Stimulated activated CD4-positive, alpha-beta T cell treated with anti-CD3 and anti-CD28 coated beads, Interleukin-4, amount 100 ng/mL, for 4 hours (primary cell): ENCODE measurements around the gene C2CD4C.
"Not testable (repeated sequence)": the region's sequence is repeated elsewhere in the genome, so short reads cannot be mapped to it uniquely, and the experiment has no call there.

ENCODE experiments used
- DNase-seq, 2 experiments: peaks; one replicate each; pipeline ENCODE4 v3.0.0-alpha.2; 2020

Gene C2CD4C

DNA sequence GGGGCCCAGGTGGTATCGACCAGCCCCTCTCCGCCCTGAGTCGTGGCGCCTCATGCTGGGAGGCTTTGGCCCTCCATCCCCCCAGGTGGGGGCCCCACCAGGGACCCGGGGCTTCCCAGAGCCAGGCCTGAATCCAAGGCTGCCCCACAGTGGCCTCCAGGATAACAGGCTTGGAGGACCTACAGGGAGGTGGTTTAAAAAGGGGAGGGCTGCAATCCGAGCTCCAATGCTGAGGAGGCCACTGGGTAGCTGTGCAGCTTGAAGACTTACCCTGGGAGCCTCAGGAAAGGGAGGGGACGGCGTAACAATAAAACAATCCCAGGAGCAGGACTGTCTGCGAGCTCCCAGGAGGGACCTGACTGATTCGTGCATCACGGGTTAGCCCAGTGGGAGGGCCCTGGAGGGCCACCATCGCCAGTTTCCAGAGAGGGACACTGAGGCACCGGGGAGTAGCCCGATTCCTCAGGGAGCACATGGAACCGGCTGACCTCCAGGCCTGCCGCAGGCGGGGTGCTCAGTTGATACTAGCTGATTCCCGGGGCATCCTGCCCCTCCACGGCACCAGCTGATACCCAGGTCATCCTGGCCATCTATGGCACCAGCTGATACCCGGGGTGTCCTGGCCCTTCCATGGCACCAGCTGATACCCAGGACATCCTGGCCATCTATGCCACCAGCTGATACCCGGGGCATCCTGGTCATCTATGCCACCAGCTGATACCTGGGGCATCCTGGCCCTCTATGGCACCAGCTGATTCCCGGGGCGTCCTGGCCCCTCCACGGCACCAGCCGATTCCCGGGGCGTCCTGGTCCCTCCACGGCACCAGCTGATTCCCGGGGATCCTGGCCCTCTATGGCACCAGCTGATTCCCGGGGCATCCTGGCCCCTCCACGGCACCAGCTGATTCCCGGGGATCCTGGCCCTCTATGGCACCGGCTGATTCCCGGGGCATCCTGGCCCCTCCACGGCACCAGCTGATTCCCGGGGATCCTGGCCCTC, 3.7 kb upstream of the C2CD4C start:
- DNase-seq: no peak

DNA sequence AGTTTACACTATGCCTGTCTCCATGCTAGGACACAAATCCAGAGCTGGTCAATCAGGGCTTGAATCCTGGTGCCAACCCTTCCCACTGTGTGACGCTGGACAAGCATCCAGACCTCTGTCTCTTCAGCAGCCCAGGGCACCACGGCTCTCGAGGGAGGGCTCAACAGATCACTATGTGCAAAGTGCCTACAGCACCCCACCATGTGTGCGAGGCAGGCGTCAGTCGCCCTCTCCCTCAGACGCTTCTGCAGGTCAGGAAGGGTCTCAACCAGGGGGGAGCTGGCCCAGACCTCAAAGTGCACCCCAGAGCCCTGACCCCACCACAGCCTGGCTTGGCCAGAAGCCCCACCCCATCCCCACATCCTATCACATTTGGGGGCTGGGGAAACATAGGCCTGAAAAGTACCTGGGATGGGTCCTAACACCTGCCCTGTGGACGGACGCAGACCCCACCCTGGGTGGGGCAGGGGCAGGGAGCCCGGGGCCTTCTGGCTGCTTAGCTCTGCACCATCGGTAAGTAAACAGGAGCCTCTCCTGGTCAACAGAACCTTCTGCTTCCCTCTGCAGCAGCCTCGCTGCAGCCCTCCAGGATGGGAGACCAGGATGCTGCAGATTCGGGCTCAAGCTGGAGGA, 2.9 kb upstream of the C2CD4C start:
- no peak for DNase-seq

DNA sequence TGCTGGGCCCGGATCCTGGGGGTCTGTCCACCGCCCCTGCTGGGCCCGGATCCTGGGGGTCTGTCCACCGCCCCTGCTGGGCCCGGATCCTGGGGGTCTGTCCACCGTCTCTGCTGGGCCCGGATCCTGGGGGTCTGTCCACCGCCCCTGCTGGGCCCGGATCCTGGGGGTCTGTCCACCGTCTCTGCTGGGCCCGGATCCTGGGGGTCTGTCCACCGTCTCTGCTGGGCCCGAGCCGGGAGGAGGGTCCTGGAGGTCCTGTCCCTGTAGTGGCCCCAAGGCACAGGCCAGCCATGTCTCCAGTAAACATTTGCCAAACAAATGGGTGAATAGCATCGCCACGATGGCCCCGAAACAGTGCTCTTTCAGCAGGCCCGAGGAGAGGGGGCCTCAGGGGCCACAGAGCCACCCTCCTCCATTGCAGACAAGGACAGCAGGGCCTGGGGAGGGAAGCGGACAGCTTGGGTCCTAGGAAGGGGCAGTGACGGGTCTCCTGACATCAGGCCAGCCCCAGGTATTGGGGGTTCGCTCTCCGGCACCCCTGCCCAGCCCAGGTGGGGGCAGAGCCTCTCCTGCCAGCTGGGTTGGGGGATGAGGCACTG, 2.3 kb upstream of the C2CD4C start:
- DNase-seq: not testable (repeated sequence)

DNA sequence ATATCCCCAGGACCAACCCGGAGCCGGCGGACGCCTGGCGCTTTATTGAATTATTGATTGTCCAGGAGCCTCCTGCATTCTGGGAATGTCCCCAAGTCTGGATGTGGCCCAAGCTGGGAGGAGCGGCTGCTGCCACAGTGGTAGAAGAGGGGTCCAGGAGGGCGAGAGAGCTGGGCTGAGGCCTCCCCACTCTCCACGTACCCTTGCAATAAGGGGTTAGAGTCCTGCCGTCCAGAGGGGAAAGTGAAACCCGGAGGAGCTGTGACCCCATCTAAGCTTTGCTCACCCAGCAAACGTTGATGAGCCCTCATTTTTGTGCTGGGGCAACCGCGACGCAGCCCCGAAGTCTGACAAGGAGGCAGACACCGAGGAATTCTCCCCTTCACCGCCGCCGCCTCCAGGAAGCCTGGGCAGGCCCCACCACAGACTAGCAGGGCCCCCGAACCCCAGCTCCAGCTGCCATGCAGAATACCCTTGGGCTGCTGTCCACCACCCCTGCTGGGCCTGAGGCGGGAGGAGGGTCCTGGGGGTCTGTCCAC, 1.4 kb upstream of the C2CD4C start:
- DNase-seq: no peak

DNA sequence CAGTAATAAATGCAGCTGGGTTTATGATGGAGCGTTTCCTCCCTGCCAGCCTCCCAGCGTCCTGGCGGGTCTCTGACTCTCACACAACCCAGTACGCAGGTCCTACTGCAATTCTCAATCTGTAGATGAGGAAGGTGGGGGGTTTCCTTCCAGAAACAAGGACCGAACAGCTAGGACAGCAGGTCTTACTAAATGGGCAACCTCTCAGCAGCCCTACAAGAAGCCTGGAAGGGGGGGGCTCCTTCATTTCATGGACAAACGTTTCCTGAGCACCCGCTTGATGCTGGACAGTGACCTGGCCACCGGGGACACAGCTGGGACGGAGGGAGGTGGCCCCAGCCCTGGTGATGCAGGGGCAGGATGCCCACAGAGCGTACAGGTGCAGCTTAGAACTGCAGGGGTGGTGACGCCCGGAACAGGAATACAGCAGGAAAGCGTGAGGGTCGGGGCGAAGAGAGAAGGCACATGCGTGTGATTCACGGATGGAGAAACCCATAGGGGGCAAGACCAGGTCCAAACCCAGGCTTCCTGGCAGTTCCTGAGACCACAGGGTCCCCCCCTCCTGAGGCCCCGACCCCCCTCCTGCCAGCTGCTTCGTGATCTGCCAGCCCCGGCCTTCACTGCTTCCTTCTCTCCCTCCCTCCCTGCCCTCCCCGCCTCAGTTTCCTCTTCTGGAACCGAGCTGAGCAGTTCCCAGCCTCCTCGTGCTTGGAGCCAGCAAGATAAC, 732 bp upstream of the C2CD4C start:
- no peak for DNase-seq

DNA sequence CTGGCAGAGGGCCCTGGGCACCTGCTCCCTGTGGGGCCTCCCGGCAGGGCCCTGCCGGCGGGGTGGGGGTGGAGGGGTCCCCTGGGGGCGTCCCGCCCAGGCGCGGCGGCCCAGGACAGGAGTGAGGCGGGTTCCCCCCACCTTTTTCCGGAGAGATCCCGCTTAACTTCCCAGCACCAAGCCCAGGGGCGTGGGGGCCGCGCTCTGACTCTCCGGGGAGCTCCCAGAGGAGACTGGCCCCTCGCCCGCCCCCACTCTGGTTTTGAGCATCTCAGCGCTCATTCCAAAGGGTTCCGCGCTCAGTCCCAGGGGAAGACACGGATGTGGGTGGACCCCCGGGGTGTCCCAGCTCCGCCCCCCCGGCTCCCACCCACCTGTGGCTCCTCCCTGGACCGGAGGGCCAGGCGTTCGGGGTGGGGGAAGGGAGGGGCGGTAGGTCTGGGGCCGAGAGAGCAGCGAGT, 476 bp downstream of the C2CD4C start:
- no peak for DNase-seq

DNA sequence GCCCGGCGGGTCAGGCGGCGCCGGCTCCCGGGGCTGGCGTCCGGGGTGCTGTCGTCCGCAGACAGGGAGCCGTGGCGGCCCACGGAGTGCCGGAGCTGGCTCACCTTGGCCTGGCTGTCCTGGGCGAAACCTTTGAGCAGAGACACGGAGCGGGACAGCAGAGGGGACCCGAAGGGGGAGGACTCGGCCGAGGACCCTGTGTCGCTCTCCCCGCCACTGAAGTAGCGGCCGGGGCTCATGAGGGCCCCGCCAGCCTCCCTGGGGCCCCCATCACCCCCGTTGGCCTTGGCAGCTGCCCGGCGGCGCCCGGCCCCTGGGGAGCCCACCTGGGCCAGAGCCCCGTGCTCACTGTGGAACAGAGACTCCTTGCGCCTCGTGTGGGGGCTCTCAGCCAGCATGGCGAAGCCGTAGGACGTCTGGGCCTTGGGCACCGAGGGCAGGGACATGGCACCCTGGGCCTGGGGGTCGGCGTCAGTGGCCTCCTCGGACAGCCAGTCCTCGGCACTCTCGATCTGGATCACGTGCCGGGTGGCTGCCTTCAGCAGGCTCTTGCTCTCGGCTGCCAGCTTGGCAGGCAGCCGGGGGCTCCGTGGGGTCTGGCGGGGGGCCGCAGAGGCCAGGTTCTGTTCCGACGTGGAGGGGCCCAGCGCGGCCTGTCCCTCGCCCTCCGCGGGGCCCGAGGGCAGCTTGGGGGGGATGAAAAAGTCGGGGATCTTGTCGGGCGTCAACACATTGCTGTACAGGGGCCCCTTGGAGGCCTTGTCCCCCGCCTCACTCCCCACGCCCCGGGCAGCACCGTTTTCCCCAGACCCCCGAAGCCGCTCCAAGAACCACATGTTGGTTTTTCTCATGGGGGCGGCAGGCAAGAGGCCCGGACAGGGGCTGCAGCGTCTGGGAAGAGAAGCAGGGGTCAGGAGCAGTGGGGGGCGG, 1.2 kb downstream of the C2CD4C start:
- no peak for DNase-seq

DNA sequence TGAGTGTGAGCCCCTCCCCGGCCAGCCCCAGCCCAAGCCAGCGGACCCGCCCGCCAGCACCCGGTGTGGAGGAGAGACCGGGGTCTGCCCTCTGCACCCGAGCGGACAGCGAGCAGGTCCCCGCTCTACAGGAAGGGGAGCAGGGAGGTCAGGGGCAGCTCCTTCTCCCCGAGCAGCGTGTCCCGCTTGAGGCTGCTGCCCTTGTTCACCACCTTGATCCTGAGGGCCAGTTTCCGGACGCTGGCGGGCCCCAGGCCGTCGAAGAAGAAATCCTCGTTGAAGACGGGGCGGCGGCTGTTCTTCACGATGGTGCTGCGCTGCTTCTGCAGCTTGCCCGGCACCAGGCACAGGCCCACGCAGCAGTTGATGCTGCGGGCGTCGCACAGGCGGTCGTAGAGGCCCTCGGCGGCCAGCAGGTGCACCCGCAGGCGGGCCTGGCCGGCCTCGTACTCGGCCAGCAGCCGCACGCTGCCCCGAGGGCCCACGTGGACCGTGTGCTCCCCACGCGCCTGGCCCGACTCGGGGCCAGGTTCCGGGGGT, 1.9 kb downstream of the C2CD4C start:
- DNase-seq: no peak

DNA sequence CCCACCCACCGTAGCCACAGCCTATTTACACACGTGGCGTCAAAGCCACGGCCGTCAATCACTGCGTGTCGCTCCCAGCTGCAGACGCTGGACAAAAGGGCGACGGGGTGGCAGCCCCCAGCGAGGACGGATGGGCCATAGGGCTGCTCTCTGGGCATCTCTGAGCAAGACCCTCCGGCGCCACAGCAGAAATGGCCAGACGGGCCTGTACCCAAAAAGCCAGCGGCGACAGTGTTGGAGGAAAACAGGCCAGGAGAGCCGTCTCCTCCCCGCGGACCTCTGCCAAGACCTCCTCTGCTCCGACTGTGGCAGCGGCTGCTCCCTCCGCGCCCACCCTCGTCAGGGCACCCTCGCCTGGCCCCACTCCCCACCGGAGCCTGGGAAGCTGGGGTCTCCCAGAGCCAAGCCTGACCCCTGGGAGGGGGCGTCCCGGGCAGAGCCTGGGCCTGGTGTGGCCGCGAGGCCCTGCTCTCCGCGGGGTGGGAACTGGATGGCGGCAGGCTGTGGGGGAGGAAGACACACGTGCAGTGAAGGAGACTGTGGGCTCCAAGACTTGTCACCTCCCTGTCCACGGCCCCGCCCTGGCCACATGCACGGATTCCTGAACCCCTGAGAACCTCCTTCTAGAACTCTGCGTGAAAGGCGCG, 2.7 kb downstream of the C2CD4C start:
- no peak for DNase-seq

DNA sequence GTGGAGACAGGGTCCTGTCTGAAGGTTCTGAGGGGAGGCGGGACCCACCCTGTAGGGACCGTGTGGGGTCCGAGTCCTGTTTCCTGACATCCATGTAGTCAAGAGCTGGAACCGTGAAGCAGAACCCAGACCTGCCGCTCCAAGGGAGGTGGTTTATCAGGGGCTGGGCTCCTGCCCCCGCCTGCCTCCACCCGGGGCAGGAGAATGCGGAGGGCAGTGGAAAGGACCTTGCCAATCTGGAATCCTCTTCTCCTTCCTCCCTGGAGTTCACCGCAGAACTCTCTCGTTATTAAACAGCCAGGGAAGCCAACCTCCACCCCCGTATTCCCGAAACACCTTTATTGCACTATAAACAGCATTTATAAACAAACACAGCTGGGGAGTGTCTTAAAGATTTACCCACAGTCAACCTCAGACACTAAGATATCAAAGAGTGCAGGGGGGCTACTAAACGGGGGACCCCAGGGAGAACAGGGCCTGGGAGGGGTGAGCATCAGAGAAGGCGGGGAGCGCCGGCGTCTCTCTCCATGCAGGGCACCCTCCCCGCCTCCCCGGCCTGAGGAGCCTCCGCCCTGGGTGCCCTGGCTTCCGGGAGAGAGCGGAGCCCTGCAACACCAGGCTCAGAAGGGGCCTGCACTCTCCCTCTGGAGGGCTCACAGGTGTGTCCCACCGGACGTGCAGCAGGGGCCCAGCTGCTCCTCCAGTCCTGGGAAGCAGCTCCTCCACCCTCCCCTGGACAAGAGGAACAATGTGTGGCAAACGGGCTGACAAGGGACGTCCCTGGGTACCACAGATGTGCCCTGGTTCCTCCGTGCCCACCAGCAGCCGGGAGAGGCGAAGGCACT, 3.6 kb downstream of the C2CD4C start:
- DNase-seq: no peak

DNA sequence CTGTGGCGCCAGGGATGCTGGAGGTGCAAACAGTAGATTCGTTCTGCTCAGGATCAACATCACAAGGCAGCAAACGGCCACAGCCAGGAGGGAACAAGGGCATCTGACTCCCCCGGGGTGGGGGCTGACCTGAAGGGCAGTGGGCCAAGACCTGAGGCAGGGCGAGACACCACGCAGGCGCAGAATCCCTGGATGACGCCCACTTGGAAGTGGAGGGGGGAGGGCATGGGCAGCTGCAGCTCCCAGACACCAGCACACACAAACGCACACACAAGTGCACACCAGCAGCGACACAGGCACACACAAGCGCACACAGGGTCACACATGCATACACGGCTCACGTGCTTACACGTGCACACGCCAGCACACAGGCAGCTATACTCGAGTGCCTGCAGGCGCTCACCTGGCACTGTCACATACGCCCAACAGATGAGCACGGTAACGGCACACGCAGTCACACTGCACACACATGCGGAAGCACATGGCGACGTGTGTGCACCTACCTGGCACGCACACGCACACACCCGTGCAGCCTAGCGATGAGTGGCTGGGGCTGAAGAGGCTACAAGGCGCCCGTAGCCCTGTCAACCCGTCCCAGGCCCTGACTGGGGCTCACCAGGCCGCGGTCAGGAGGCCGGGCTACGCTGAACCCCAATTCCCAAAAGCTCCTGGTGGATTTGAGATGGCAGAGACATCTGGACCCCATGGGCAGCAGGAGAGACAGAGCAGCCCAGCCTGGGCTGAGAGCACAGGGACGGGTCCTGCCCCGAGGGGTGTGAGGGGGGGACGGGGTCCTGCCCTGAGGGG, 5.5 kb downstream of the C2CD4C start:
- DNase-seq: no peak

DNA sequence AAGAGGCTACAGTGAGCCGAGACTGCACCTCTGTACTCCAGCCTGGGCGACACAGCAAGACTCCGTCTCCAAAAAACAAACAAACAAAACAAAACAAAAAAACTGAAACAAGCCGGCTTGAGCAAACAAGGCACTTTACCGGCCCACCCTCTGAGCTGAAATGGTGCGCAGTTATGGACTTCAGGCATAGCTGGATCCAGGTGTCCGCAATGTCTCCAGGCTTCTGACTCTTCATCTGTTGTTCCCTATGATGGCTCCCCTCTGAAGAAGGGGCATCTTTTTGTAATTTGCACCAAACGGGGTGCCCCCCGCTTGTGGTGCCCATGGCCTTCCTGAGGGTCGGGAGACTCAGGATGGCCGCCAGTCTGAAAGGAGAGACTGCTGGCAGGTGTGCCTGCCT, 6.2 kb downstream of the C2CD4C start:
- no peak for DNase-seq

DNA sequence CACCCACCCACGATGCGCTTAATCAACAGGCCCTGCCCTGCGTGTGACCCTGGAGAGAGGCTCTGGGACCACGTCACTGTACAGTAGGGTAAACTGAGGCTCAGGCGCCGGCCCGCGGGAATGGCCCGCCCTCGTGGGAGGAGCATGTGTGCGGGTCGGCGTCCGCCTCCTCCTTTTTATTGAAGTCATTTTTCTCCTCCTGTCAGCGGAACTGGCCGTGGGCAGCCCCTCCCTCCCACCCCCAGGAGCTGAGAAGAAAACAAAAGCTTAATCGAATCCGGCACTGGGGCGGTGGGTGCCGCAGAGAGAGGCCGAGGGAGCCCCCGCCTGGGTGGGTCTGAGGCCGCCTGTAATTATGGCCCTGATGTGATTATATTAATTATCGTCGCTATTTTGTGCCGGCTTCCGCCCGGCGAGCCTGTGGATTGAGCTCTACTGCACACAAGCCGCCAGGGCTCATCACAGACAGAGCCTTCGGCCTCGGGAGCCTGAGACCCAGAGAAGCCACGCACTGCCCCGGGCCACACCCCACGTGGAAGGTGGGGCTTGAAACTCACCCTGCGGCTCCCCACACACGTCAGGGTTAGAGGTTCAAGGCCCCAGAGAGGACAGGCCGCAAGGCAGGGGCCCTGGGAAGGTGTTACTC, 7.0 kb downstream of the C2CD4C start:
- no peak for DNase-seq

DNA sequence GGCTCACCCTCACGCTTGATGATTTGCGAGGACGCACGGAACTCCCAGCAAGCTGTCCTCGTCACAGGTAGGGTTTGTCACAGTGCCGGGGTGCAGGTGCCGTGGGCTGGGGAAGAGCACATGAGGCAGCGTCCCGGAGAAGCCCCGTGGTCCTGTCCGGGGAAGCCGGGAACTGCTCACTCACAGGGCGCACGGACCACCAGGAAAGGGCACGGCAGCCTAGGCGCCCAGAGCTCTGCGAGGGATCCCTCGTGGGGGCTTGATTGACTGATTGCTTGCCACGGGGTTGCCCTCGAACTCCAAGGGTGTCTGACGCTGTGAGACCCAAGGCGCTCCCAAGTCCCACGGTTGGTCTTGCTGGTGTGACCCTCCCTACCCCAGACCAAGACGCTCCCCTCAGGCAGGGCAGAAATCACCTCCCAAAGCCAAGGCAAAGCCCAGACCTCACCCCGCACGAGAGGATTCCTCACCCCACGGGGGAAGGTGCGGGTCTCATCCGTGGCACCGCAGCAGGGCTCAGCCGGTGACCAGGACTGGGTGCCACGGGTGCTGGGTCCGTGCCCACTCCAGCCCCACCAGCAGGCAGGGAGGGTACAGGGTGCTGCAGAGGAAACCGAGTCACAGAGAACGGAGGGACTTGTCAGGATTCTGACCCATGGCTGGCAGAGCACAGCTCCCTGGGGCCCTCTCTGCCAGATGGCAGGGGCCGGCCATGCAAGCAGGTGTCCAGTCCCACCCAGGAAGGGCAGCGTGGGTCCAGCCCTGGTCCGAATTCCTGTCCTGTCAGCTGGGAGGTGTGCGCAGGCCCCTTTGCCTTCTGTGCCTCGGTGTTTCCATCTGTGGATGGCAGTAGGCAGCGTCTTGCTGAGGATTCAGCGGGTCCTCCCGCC, 7.7 kb downstream of the C2CD4C start:
- no peak for DNase-seq

DNA sequence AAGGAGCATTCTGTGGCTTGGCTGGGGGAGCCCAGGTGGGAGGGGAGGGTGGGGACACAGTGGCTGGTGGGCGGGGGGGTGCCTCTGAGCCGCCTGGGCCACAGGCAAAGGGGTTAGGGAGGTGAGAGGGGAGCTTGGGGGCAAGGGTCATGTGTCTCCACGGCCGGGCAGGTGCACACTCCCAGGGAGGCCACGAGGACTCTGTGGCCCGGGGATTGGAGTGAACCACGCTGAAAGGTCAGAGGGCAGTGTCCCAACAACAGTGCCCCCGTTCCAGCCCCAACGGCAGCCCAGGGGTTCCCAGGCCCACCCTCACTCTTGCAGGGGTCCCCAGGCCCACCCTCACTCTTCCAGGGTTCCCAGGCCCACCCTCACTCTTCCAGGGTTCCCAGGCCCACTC, 9.6 kb downstream of the C2CD4C start:
- no peak for DNase-seq

DNA sequence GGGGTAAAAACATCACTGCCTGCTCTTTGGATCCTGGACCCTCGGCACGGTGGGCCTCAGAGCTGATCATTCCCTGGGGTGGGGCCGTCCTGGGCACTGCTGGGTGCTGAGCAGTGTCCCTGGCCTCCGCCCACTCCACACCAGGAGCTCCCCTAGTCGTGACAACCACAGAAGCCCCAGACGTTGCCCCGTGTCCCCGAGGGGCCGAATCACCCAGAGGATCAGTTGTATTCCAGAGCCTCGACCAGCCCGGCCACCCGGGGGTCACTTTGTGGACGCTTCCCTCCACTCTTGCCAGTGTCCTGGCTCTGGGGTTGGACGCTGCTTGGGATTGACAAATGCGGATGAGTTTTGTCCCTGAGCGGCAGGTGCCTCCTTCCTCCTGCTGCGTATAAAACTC, 10.2 kb downstream of the C2CD4C start:
- no peak for DNase-seq
